Natural killer cell (primary cell): Measurements from ENCODE around the gene SLC4A4. TPM values are rescaled to one million over a fixed set of nuclear protein-coding genes. Genes with fewer than 3 reads are reported as not detected.

Experiments
- ATAC-seq, 3 donors: fragments of 150-1000 bp in 2 of 3; fragments of 200-7000 bp in 1 of 3; cut with Tn5 transposase; 1 replicate in 1 of 3; 2 replicates in 2 of 3; pipeline ENCODE4 v1.10.0; 2021; ENCODE audit warnings: mild to moderate bottlenecking in 2 of 3, moderate library complexity in 2 of 3
- DNase-seq, 2 donors: peaks; one replicate each; pipeline versions ENCODE4 v3.0.0 to v3.0.0-alpha.2; 2013 to 2021; ENCODE audit warnings: mixed read lengths in 1 of 2
- H3K27ac ChIP-seq: one replicate; pipeline ENCODE4 v1.5.1; 2013; ENCODE audit warnings: mild to moderate bottlenecking, low read length
- H3K27me3 ChIP-seq: one replicate; pipeline ENCODE4 v1.6.1; 2013; ENCODE audit warnings: low read length; ENCODE audit not compliant: control insufficient read depth, insufficient read depth
- H3K36me3 ChIP-seq: one replicate; pipeline ENCODE4 v1.6.1; 2013; ENCODE audit warnings: low read length; ENCODE audit not compliant: control insufficient read depth, insufficient read depth
- H3K4me1 ChIP-seq: one replicate; pipeline ENCODE4 v1.6.1; 2013; ENCODE audit warnings: low read length; ENCODE audit not compliant: control insufficient read depth, insufficient read depth
- H3K4me3 ChIP-seq: one replicate; pipeline ENCODE4 v1.5.1; 2013; ENCODE audit warnings: low read length
- H3K9me3 ChIP-seq: one replicate; pipeline ENCODE4 v1.6.1; 2013; ENCODE audit warnings: low read length; ENCODE audit not compliant: control insufficient read depth, insufficient read depth
- H3K27ac Mint-ChIP-seq, 2 donors: one replicate each; pipeline ENCODE4 v1.8.0; 2022; ENCODE audit warnings: mild to moderate bottlenecking in 2 of 2, mixed read lengths in 2 of 2, moderate library complexity in 1 of 2
- H3K27me3 Mint-ChIP-seq, 2 donors: one replicate each; pipeline ENCODE4 v1.8.0; 2022; ENCODE audit warnings: low read depth in 2 of 2, mixed read lengths in 2 of 2
- H3K36me3 Mint-ChIP-seq: one replicate; pipeline ENCODE4 v1.8.0; 2022; ENCODE audit warnings: mixed read lengths
- H3K4me1 Mint-ChIP-seq, 2 donors: one replicate each; pipeline ENCODE4 v1.8.0; 2022; ENCODE audit warnings: mixed read lengths in 2 of 2
- H3K4me3 Mint-ChIP-seq: one replicate; pipeline ENCODE4 v1.8.0; 2022; ENCODE audit warnings: mild to moderate bottlenecking, moderate library complexity, mixed read lengths
- H3K9me3 Mint-ChIP-seq, 2 donors: one replicate each; pipeline ENCODE4 v1.8.0; 2022; ENCODE audit warnings: mixed read lengths in 2 of 2
- WGBS: methylation state at CpG from one replicate; pipeline ENCODE4 v1.1.7; 2013; ENCODE audit warnings: missing lambda C conversion rate; ENCODE audit not compliant: insufficient coverage; 5-methylcytosine and 5-hydroxymethylcytosine counted together
- intact Hi-C: fragments of 100-400 bp; cut with micrococcal nuclease; formaldehyde crosslinking; loops from one replicate; pipeline ENCODE4 v1.14.2; 2022
- total RNA-seq, 4 donors: library from RNA; stranded (reverse); fragments of 120-200 nt in 1 of 4; gene quantifications; one replicate each; pipeline versions ENCODE4 v1.2.3 to v1.2.4, GENCODE V29; 2013 to 2022
- TF ChIP-seq, protein P1 (sequence below): fragments of 200-600 bp; IDR thresholded peaks from one replicate; pipeline ENCODE4 v1.8.0; 2022; ENCODE audit warnings: antibody characterized with exemption

The SLC4A4 gene
- total RNA-seq, 3 donors from 2014 or later (not counting 1 experiment from before 2014, with no cell fraction given): 17.9 to 20.4 (median 19.1) TPM

GRCh38 chr4:71400810-71401209 lies 62.0 kb downstream of the SLC4A4 start:
- ATAC-seq: no peak
- Histone ChIP-seq H3K36me3 (no peaks in the 10 kb centered on the region), H3K27me3 (no peaks in the 10 kb centered on the region), H3K9me3 (no peaks in the 10 kb centered on the region), H3K4me1 (no peaks in the 10 kb centered on the region), H3K4me3 (no peak overlapping the region), H3K27ac (no peak overlapping the region)
- Mint-ChIP-seq H3K4me1 (peaks cover 4 to 14% of the 10 kb centered on the region in 2 donors), H3K4me3 (no peak overlapping the region), H3K9me3 (no peaks in the 10 kb centered on the region), H3K27ac (no peak overlapping the region), H3K36me3 (no peaks in the 10 kb centered on the region), H3K27me3 (no peaks in the 10 kb centered on the region)
- TF ChIP-seq, protein P1, sequence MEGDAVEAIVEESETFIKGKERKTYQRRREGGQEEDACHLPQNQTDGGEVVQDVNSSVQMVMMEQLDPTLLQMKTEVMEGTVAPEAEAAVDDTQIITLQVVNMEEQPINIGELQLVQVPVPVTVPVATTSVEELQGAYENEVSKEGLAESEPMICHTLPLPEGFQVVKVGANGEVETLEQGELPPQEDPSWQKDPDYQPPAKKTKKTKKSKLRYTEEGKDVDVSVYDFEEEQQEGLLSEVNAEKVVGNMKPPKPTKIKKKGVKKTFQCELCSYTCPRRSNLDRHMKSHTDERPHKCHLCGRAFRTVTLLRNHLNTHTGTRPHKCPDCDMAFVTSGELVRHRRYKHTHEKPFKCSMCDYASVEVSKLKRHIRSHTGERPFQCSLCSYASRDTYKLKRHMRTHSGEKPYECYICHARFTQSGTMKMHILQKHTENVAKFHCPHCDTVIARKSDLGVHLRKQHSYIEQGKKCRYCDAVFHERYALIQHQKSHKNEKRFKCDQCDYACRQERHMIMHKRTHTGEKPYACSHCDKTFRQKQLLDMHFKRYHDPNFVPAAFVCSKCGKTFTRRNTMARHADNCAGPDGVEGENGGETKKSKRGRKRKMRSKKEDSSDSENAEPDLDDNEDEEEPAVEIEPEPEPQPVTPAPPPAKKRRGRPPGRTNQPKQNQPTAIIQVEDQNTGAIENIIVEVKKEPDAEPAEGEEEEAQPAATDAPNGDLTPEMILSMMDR: no peak
- intact Hi-C loops: no loop called here
- DNase-seq: no peak

DNA sequence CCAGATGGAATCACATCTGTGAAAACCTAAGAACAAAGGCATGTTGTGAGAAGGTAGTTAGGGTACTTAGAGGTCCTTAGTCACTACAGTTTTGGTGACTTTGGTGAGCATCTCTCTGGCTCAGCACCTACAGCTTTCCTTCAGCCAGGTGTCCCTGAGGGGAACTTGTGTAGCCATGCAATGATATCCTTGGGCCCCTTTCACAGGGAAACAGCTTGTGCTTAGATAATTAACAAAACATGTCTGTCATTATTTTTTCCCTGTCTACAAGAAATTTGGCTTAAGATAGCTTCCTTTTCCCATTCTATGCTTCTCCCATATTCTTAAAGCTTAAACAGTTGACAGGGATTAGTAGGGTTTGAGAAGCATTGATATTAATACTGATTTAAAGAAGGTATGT lies 63.8 kb downstream of the SLC4A4 start:
- no peak for ATAC-seq
- Histone ChIP-seq H3K4me1 (no peaks in the 10 kb centered on the region), H3K27me3 (no peaks in the 10 kb centered on the region), H3K36me3 (no peaks in the 10 kb centered on the region), H3K9me3 (no peaks in the 10 kb centered on the region), H3K27ac (no peak overlapping the region), H3K4me3 (no peak overlapping the region)
- Mint-ChIP-seq H3K27me3 (no peaks in the 10 kb centered on the region), H3K36me3 (no peaks in the 10 kb centered on the region), H3K4me1 (peaks cover 19 to 26% of the 10 kb centered on the region in 2 donors), H3K27ac (no peak overlapping the region), H3K9me3 (no peaks in the 10 kb centered on the region), H3K4me3 (no peak overlapping the region)
- TF ChIP-seq, protein P1: no peak
- no peak for DNase-seq
- intact Hi-C loops: no loop called here

DNA sequence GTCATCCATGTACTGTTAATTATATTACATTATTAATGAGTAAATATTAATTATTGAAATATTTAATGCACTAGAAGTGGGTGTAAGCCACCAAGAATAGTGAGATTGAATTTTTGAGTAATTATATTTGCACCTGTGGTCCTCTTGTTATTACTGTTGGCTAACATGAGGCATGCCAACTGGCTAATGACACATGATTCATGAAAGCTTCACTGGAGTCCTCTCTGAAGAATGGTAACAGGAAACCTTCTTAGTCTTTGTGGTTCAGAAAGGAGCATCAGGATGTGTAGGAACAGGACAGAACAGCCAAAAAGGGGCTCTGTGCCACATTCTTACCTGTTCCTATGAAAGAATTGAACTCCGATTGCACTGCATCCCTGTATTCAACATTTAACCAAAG lies 65.2 kb downstream of the SLC4A4 start:
- H3K27me3 Mint-ChIP-seq: no peaks in the 10 kb centered on the region

GRCh38 chr4:71405791-71406190 lies 67.0 kb downstream of the SLC4A4 start:
- Mint-ChIP-seq H3K4me3 (no peak overlapping the region), H3K27ac (peak overlapping the region; percentile 37 to 40), H3K4me1 (peaks cover 19 to 36% of the 10 kb centered on the region in 2 donors), H3K36me3 (peaks cover 12% of the 10 kb centered on the region), H3K27me3 (no peaks in the 10 kb centered on the region), H3K9me3 (peaks cover 5 to 8% of the 10 kb centered on the region in 2 donors)
- 92% methylated on average over 2 of the region's 2 CpGs for WGBS
- Histone ChIP-seq H3K4me1 (no peaks in the 10 kb centered on the region), H3K36me3 (no peaks in the 10 kb centered on the region), H3K9me3 (peaks cover 7% of the 10 kb centered on the region), H3K4me3 (no peak overlapping the region), H3K27me3 (no peaks in the 10 kb centered on the region), H3K27ac (no peak overlapping the region)
- TF ChIP-seq, protein P1: no peak
- intact Hi-C loops: no loop called here
- no peak for ATAC-seq
- DNase-seq: no peak

More for the DNA sequence above, 65.2 kb downstream of the SLC4A4 start:
- H3K4me1 Mint-ChIP-seq: peaks cover 19 to 29% of the 10 kb centered on the region in 2 donors
- no peak for ATAC-seq
- no peak overlapping the region for H3K27ac Mint-ChIP-seq
- H3K27ac ChIP-seq: no peak overlapping the region
- H3K9me3 Mint-ChIP-seq: peaks cover 2 to 5% of the 10 kb centered on the region in 2 donors
- WGBS: 100% methylated on average over 1 of the region's 1 CpG
- H3K4me3 Mint-ChIP-seq: no peak overlapping the region
- intact Hi-C loops: no loop called here
- TF ChIP-seq, protein P1: no peak
- H3K36me3 Mint-ChIP-seq: peaks cover 8% of the 10 kb centered on the region
- no peaks in the 10 kb centered on the region for H3K4me1 ChIP-seq
- no peaks in the 10 kb centered on the region for H3K27me3 ChIP-seq
- no peak overlapping the region for H3K4me3 ChIP-seq
- no peak for DNase-seq
- H3K36me3 ChIP-seq: no peaks in the 10 kb centered on the region
- H3K9me3 ChIP-seq: peaks cover 5% of the 10 kb centered on the region
